ENCODE measurements around the gene CCDC78.
"Not testable (repeated sequence)": the region's sequence is repeated elsewhere in the genome, so short reads cannot be mapped to it uniquely, and the experiment has no call there.

CCDC78 gene

GRCh38 chr16:718922-719321, 7.3 kb downstream of the CCDC78 start:
- DNase-seq (ENCODE audit: insufficient read length): no peak
- no peak for FAIRE-seq
- TF ChIP-seq POLR2A (IDR thresholded peaks at IDR 0.05; ENCODE audit: low read depth, low read length) (no peak), POLR2AphosphoS5 (IDR thresholded peaks at IDR 0.05; ENCODE audit: low read depth, low read length) (no peak), TAF1 (IDR thresholded peaks at IDR 0.05; ENCODE audit: borderline replicate concordance, low read depth, low read length) (no peak)

GRCh38 chr16:718389-718788, 7.9 kb downstream of the CCDC78 start:
- TF ChIP-seq POLR2A (IDR thresholded peaks at IDR 0.05; ENCODE audit: low read depth, low read length): no peak
- TF ChIP-seq TAF1 (IDR thresholded peaks at IDR 0.05; ENCODE audit: borderline replicate concordance, low read depth, low read length): no peak
- no peak for TF ChIP-seq POLR2AphosphoS5 (IDR thresholded peaks at IDR 0.05; ENCODE audit: low read depth, low read length)
- DNase-seq (ENCODE audit: insufficient read length) (no peak), FAIRE-seq (no peak)

- no peak for TF ChIP-seq POLR2AphosphoS5 (IDR thresholded peaks at IDR 0.05; ENCODE audit: low read depth, low read length)
- TF ChIP-seq POLR2A (IDR thresholded peaks at IDR 0.05; ENCODE audit: low read depth, low read length): no peak
- no peak for TF ChIP-seq TAF1 (IDR thresholded peaks at IDR 0.05; ENCODE audit: borderline replicate concordance, low read depth, low read length)
- FAIRE-seq (no peak), DNase-seq (ENCODE audit: insufficient read length) (no peak)
Observed at GRCh38 chr16:717450-718245, 8.6 kb downstream of the CCDC78 start.

GRCh38 chr16:716768-717325, 9.4 kb downstream of the CCDC78 start:
- no peak for FAIRE-seq
- no peak for TF ChIP-seq POLR2AphosphoS5 (IDR thresholded peaks at IDR 0.05; ENCODE audit: low read depth, low read length)
- no peak for TF ChIP-seq POLR2A (IDR thresholded peaks at IDR 0.05; ENCODE audit: low read depth, low read length)
- TF ChIP-seq TAF1 (IDR thresholded peaks at IDR 0.05; ENCODE audit: borderline replicate concordance, low read depth, low read length): no peak
- no peak for DNase-seq (ENCODE audit: insufficient read length)

- DNase-seq (ENCODE audit: insufficient read length): no peak
- TF ChIP-seq POLR2AphosphoS5 (IDR thresholded peaks at IDR 0.05; ENCODE audit: low read depth, low read length) (no peak), TAF1 (IDR thresholded peaks at IDR 0.05; ENCODE audit: borderline replicate concordance, low read depth, low read length) (no peak), POLR2A (IDR thresholded peaks at IDR 0.05; ENCODE audit: low read depth, low read length) (no peak)
- FAIRE-seq: no peak
Observed at GRCh38 chr16:716200-716568, 10.1 kb downstream of the CCDC78 start.

- DNase-seq (ENCODE audit: insufficient read length): no peak
- TF ChIP-seq POLR2A (IDR thresholded peaks at IDR 0.05; ENCODE audit: low read depth, low read length) (no peak), TAF1 (IDR thresholded peaks at IDR 0.05; ENCODE audit: borderline replicate concordance, low read depth, low read length) (no peak), POLR2AphosphoS5 (IDR thresholded peaks at IDR 0.05; ENCODE audit: low read depth, low read length) (no peak)
- no peak for FAIRE-seq
Observed at GRCh38 chr16:715477-716199, 10.6 kb downstream of the CCDC78 start.

GRCh38 chr16:714558-715476, 11.4 kb downstream of the CCDC78 start, which contains the start of gene METRN:
Gene METRN (plus strand): TSS chr16:715118. CDS start chr16:715290, 172 bp downstream.
- FAIRE-seq (peak; percentile 85), DNase-seq (ENCODE audit: insufficient read length) (peak; percentile 96)
- TF ChIP-seq POLR2AphosphoS5 (IDR thresholded peaks at IDR 0.05; ENCODE audit: low read depth, low read length) (no peak), TAF1 (IDR thresholded peaks at IDR 0.05; ENCODE audit: borderline replicate concordance, low read depth, low read length) (no peak), POLR2A (IDR thresholded peaks at IDR 0.05; ENCODE audit: low read depth, low read length) (no peak)

GRCh38 chr16:714079-714478, 12.2 kb downstream of the CCDC78 start:
- TF ChIP-seq TAF1 (IDR thresholded peaks at IDR 0.05; ENCODE audit: borderline replicate concordance, low read depth, low read length) (no peak), POLR2A (IDR thresholded peaks at IDR 0.05; ENCODE audit: low read depth, low read length) (no peak), POLR2AphosphoS5 (IDR thresholded peaks at IDR 0.05; ENCODE audit: low read depth, low read length) (no peak)
- FAIRE-seq (no peak), DNase-seq (ENCODE audit: insufficient read length) (no peak)

- DNase-seq (ENCODE audit: insufficient read length); FAIRE-seq: not testable (repeated sequence)
Observed at GRCh38 chr16:712740-713250, 13.4 kb downstream of the CCDC78 start.

GRCh38 chr16:711548-712320, 14.5 kb downstream of the CCDC78 start:
- TF ChIP-seq TAF1 (IDR thresholded peaks at IDR 0.05; ENCODE audit: borderline replicate concordance, low read depth, low read length) (no peak), POLR2AphosphoS5 (IDR thresholded peaks at IDR 0.05; ENCODE audit: low read depth, low read length) (no peak), POLR2A (IDR thresholded peaks at IDR 0.05; ENCODE audit: low read depth, low read length) (no peak)
- peak; percentile 90 for FAIRE-seq
- peak; percentile 98 for DNase-seq (ENCODE audit: insufficient read length)
